ENCODE measurements around the gene ADAMTS10.

- TF ChIP-seq, protein P1, sequence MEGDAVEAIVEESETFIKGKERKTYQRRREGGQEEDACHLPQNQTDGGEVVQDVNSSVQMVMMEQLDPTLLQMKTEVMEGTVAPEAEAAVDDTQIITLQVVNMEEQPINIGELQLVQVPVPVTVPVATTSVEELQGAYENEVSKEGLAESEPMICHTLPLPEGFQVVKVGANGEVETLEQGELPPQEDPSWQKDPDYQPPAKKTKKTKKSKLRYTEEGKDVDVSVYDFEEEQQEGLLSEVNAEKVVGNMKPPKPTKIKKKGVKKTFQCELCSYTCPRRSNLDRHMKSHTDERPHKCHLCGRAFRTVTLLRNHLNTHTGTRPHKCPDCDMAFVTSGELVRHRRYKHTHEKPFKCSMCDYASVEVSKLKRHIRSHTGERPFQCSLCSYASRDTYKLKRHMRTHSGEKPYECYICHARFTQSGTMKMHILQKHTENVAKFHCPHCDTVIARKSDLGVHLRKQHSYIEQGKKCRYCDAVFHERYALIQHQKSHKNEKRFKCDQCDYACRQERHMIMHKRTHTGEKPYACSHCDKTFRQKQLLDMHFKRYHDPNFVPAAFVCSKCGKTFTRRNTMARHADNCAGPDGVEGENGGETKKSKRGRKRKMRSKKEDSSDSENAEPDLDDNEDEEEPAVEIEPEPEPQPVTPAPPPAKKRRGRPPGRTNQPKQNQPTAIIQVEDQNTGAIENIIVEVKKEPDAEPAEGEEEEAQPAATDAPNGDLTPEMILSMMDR (IDR thresholded peaks at IDR 0.05 in 2 of 3, conservative IDR thresholded peaks at IDR 0.05 in 1 of 3; ENCODE audit: control insufficient read depth in 2 of 3, extremely low read depth in 1 of 3, insufficient read depth in 1 of 3, low read depth in 3 of 3, low read length in 3 of 3), result no peak
- TF ChIP-seq CHD2 (IDR thresholded peaks at IDR 0.05; ENCODE audit: borderline replicate concordance, low read depth, low read length), result no peak
- no peak for TF ChIP-seq MYC (IDR thresholded peaks at IDR 0.05; ENCODE audit: insufficient read depth, insufficient read length, insufficient replicate concordance, low read length, severe bottlenecking)
- TF ChIP-seq GABPA (IDR thresholded peaks at IDR 0.05; ENCODE audit: low read depth), result no peak
- TF ChIP-seq, protein P2, sequence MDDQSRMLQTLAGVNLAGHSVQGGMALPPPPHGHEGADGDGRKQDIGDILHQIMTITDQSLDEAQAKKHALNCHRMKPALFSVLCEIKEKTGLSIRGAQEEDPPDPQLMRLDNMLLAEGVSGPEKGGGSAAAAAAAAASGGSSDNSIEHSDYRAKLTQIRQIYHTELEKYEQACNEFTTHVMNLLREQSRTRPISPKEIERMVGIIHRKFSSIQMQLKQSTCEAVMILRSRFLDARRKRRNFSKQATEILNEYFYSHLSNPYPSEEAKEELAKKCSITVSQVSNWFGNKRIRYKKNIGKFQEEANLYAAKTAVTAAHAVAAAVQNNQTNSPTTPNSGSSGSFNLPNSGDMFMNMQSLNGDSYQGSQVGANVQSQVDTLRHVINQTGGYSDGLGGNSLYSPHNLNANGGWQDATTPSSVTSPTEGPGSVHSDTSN (IDR thresholded peaks at IDR 0.05; ENCODE audit: insufficient replicate concordance, low read depth, low read length), result no peak
- TF ChIP-seq SREBF2 (IDR thresholded peaks at IDR 0.05; ENCODE audit: low read length), result no peak
- TF ChIP-seq RCOR1 (conservative IDR thresholded peaks at IDR 0.05; ENCODE audit: low read depth, low read length), result no peak
These were observed 44.8 kb upstream of the ADAMTS10 start for GRCh38 chr19:8655340-8655709.
